Measurements from ENCODE around the gene SUMF1.

The SUMF1 gene

GRCh38 chr3:4375911-4376310, 91.2 kb downstream of the SUMF1 start:
- DNase-seq = no peak

- DNase-seq = no peak
These were observed 93.4 kb downstream of the SUMF1 start for GRCh38 chr3:4373669-4374068.

- DNase-seq = no peak
These were observed 104.5 kb downstream of the SUMF1 start for GRCh38 chr3:4362523-4362922.

- DNase-seq = no peak
These were observed 106.3 kb downstream of the SUMF1 start for GRCh38 chr3:4360817-4361216.

GRCh38 chr3:4359805-4360502, 107.1 kb downstream of the SUMF1 start:
- no peak for DNase-seq

- no peak for DNase-seq
These were observed 108.8 kb downstream of the SUMF1 start for GRCh38 chr3:4358273-4358672.

GRCh38 chr3:4356546-4357410, 110.3 kb downstream of the SUMF1 start:
- no peak for DNase-seq

GRCh38 chr3:4356220-4356540, 110.9 kb downstream of the SUMF1 start:
- no peak for DNase-seq

- no peak for DNase-seq
These were observed 111.5 kb downstream of the SUMF1 start for GRCh38 chr3:4355401-4356219.

- no peak for DNase-seq
These were observed 115.2 kb downstream of the SUMF1 start for GRCh38 chr3:4351872-4352271.

- no peak for DNase-seq
These were observed 115.8 kb downstream of the SUMF1 start for GRCh38 chr3:4351164-4351855.

- peak; percentile 32 for DNase-seq
These were observed 116.3 kb downstream of the SUMF1 start for GRCh38 chr3:4350789-4351163.

GRCh38 chr3:4343258-4343657, 123.8 kb downstream of the SUMF1 start:
- no peak for DNase-seq

GRCh38 chr3:4341336-4341675, 125.8 kb downstream of the SUMF1 start:
- no peak for DNase-seq

- peak; percentile 26 for DNase-seq
These were observed 126.4 kb downstream of the SUMF1 start for GRCh38 chr3:4340411-4341335.

- no peak for DNase-seq
These were observed 127.0 kb downstream of the SUMF1 start for GRCh38 chr3:4340077-4340410.

- DNase-seq = no peak
These were observed 128.3 kb downstream of the SUMF1 start for GRCh38 chr3:4338751-4339150.

GRCh38 chr3:4336850-4337546, 130.1 kb downstream of the SUMF1 start:
- DNase-seq = no peak

- no peak for DNase-seq
These were observed 131.1 kb downstream of the SUMF1 start for GRCh38 chr3:4335840-4336562.

- no peak for DNase-seq
These were observed 132.5 kb downstream of the SUMF1 start for GRCh38 chr3:4334548-4334947.

- DNase-seq = no peak
These were observed 134.1 kb downstream of the SUMF1 start for GRCh38 chr3:4332991-4333390.
